Thoracic aorta (tissue), 2 donors: ENCODE results near the gene SWT1. TPM values are rescaled to one million over a fixed set of nuclear protein-coding genes. Genes with fewer than 3 reads are reported as not detected.

ENCODE experiments used
- ATAC-seq: fragments of 150-250 bp; one replicate; pipeline ENCODE4 v1.8.0; 2017; ENCODE audit warnings: low read depth; ENCODE audit not compliant: insufficient number of reproducible peaks, low FRiP score
- DNase-seq: peaks from one replicate; pipeline ENCODE4 v3.0.0-alpha.2; 2020; ENCODE audit warnings: low spot score
- H3K27ac ChIP-seq, 2 donors: fragments of 200-600 bp; sonication (generic); 1 replicate in 1 of 2; 2 replicates in 1 of 2; pipeline ENCODE4 v1.5.1; 2016; ENCODE audit warnings: mild to moderate bottlenecking in 2 of 2, moderate library complexity in 2 of 2
- H3K27me3 ChIP-seq: fragments of 200-600 bp; sonication (generic); replicated peaks from 2 replicates; pipeline ENCODE4 v1.6.0; 2016; ENCODE audit warnings: mild to moderate bottlenecking; ENCODE audit not compliant: insufficient read depth
- H3K36me3 ChIP-seq: fragments of 200-600 bp; sonication (generic); one replicate; pipeline ENCODE4 v1.5.1; 2016
- H3K4me1 ChIP-seq, 2 donors: fragments of 200-600 bp; sonication (generic); 1 replicate in 1 of 2; 2 replicates in 1 of 2; pipeline versions ENCODE4 v1.5.1 to v1.6.0; 2016; ENCODE audit warnings: low read depth in 2 of 2, mild to moderate bottlenecking in 1 of 2; ENCODE audit not compliant: control insufficient read depth in 1 of 2
- H3K4me3 ChIP-seq: fragments of 200-600 bp; sonication (generic); 2 replicates; pipeline ENCODE4 v1.5.1; 2016; ENCODE audit warnings: mild to moderate bottlenecking
- H3K9me3 ChIP-seq: fragments of 200-600 bp; sonication (generic); 2 replicates; pipeline ENCODE4 v1.5.1; 2016
- CTCF ChIP-seq: fragments of 200-600 bp; sonication (generic); IDR thresholded peaks from one replicate; pipeline ENCODE4 v1.5.1; 2019; ENCODE audit warnings: antibody characterized with exemption
- total RNA-seq, 2 donors: library from RNA; depleted of rRNA; stranded (reverse); fragments of >200 nt; gene quantifications; one replicate each; pipeline versions ENCODE4 v1.1.0 to v1.2.3, GENCODE V29; 2016

SWT1 gene
- total RNA-seq, 2 donors from 2014 or later = 5.1 to 9.2 TPM

DNA sequence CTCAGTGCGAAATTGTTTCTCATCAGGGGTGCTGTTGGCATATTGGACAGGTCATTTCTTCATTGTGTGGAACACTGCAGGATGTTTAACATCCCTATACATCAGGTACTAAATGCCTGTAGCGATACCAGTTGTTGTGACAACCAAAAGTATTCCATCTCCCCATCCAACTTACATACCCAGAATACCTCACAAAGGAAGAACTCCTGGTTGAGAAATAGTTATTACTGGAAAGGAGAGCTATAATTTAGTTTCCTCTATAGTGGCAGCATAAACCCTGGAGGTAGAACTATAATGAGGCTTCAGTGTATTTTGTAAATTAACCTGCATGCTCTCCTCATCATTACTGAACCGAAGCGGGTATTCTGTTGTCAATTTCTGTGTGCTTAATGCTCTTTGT lies 115.0 kb downstream of the SWT1 start:
- H3K27me3 ChIP-seq = no peaks in the 10 kb centered on the region
- H3K27ac ChIP-seq = no peak overlapping the region
- no peak for DNase-seq
- no peaks in the 10 kb centered on the region for H3K36me3 ChIP-seq
- no peak overlapping the region for H3K4me3 ChIP-seq
- ATAC-seq = no peak
- no peaks in the 10 kb centered on the region for H3K4me1 ChIP-seq
- no peaks in the 10 kb centered on the region for H3K9me3 ChIP-seq
- TF ChIP-seq CTCF = no peak

DNA sequence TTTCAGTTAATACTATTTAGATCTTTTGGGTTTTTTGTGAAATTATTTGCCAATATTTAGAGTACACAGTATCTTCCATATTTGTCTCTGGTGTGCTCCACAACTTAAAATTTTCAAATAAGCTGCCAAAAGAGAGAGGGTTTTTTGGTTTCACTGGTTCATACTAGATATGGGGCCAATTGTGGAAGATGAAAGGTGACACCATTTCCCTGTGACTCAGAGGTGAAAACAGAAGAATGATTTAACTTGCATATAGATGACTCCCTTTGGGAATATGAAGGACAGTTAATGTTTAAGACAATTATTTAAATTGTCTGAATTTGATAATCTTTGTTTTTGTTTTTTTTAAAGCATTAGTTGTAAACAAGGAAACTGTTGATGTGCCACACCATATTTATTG lies 122.6 kb downstream of the SWT1 start:
- DNase-seq (no peak), ATAC-seq (no peak)
- Histone ChIP-seq H3K4me1 (no peaks in the 10 kb centered on the region), H3K27me3 (no peaks in the 10 kb centered on the region), H3K36me3 (no peaks in the 10 kb centered on the region), H3K27ac (no peak overlapping the region), H3K9me3 (no peaks in the 10 kb centered on the region), H3K4me3 (no peak overlapping the region)
- TF ChIP-seq CTCF = no peak

DNA sequence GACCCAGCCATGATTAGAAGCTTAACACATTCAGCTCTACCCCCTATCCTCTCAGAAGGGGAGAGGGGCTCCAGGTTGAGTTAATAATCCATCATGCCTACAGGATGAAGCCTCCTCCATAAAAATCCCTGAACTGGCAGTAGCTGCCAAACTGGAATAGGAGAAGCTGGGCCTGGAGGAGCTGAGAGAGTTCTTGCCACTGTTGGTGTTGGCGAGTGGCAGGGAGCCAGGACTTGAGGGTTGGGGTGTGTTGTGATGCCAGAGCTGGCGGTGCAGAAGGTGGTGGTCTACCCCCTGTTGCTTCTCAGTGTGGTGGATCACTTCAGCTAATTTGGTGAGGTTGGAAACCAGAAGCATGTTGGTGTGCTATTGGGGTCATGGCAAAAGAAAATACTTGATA lies 123.6 kb downstream of the SWT1 start:
- Histone ChIP-seq H3K9me3 (no peaks in the 10 kb centered on the region), H3K27ac (no peak overlapping the region), H3K27me3 (no peaks in the 10 kb centered on the region), H3K36me3 (no peaks in the 10 kb centered on the region), H3K4me1 (no peaks in the 10 kb centered on the region), H3K4me3 (no peak overlapping the region)
- no peak for TF ChIP-seq CTCF
- ATAC-seq = no peak
- DNase-seq = no peak

GRCh38 chr1:185281245-185281644 lies 124.3 kb downstream of the SWT1 start:
- Histone ChIP-seq H3K27me3 (no peaks in the 10 kb centered on the region), H3K27ac (no peak overlapping the region), H3K9me3 (no peaks in the 10 kb centered on the region), H3K4me1 (no peaks in the 10 kb centered on the region), H3K36me3 (no peaks in the 10 kb centered on the region), H3K4me3 (no peak overlapping the region)
- DNase-seq (no peak), ATAC-seq (no peak)
- TF ChIP-seq CTCF = no peak

DNA sequence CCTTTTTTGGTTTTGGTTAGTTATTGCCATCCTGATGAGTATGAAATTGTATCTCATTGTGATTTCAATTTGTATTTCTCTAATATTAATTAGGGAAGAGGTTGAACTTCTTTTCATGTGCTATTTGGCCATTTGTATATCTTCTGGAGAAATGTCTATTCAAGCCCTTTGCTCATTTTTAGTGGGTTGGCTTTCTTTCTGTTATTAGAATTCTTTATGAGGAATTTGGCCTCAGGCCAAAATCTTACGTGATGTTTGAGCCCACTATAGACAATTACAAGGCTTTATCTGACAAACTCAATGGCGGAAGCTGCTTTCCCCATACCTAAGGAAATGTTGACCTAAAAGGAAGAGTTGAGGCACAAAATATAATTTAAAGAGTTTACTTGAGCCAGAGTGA lies 127.1 kb downstream of the SWT1 start:
- Histone ChIP-seq H3K36me3 (no peaks in the 10 kb centered on the region), H3K9me3 (no peaks in the 10 kb centered on the region), H3K4me1 (no peaks in the 10 kb centered on the region), H3K27ac (no peak overlapping the region), H3K4me3 (no peak overlapping the region), H3K27me3 (no peaks in the 10 kb centered on the region)
- ATAC-seq (no peak), DNase-seq (no peak)
- no peak for TF ChIP-seq CTCF
